ENCODE data around the gene TNRC18.

DNA sequence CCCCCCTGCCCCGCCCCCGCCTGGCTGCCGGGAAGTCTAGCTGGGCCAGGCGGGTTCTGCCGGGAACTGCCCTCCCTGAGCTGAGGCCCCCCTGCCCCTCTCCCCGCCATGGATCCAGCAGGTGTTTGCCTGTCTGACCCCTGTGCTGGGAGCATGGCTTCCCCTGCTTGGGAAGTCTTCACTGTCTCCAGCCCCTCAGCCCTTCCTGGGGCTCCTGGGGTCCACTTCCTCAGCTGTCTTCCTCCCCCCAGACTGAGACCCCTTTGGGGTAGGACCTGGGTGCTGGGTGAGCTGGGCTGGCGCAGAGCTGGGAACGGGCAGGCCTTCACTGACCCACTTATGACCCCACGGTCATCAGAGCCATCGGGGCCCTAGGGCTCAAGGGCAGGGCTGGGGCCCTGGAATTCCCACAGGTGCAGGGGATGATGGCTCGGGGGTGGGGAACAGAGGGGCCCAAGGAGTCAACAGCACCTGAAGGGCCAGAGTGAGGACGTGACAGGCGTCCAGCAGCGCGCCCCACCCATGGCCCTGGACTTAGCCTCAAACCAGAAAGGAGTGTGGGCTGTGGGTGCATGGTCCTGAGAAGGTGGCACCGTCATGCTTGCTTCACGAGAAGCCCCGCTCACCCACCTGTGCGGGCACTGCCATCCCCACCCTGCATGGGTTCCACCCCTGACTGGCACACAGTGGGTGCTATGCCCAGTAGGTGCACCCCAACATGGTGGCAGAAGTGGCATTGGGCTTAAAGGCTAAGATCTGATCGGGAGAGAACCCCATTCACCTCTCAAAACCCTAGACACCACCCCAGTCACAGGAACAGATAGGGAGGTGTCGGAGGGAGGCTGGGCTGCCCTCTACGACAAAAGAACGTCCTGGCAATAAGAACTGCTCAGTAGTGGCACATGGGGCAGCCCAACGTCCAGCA, 16.2 kb upstream of the TNRC18 start:
- TF ChIP-seq ZNF274 (IDR thresholded peaks at IDR 0.05; ENCODE audit: low read depth, low read length) (no peak), SUZ12 (IDR thresholded peaks at IDR 0.05; ENCODE audit: extremely low read depth, insufficient read depth, insufficient read length) (no peak), YY1 (IDR thresholded peaks at IDR 0.05; ENCODE audit: insufficient read depth, insufficient read length) (no peak)

All from NT2/D1 (cell line).